Measurements from ENCODE around the gene CNTNAP5. TPM values are rescaled to one million over a fixed set of nuclear protein-coding genes. Genes with fewer than 3 reads are reported as not detected.

CNTNAP5 gene
- total and polyA plus RNA-seq, 3 donors from 2014 or later, result 0.29 to 0.39 (median 0.31) TPM

- Histone ChIP-seq H3K27ac (no peak overlapping the region), H3K27me3 (no peaks in the 10 kb centered on the region), H3K36me3 (ENCODE audit: low read depth, missing control alignments) (no peaks in the 10 kb centered on the region), H3K9me3 (no peaks in the 10 kb centered on the region), H3K4me3 (no peak overlapping the region), H3K4me1 (no peaks in the 10 kb centered on the region)
- DNase-seq, result no peak
- TF ChIP-seq CTCF (IDR thresholded peaks at IDR 0.05) (no peak), POLR2A (IDR thresholded peaks at IDR 0.05) (no peak)
- WGBS, 2 donors, result 83 to 85% methylated on average over 4 of the region's 4 CpGs
- intact Hi-C loops (cut with DNase I; ENCODE audit: low total_unique reads), result no loop called here
These were observed 184.4 kb downstream of the CNTNAP5 start for GRCh38 chr2:124209441-124209840.

- 58 to 65% methylated on average over 2 of the region's 2 CpGs for WGBS, 2 donors
- Histone ChIP-seq H3K27me3 (no peaks in the 10 kb centered on the region), H3K4me3 (no peak overlapping the region), H3K27ac (no peak overlapping the region), H3K4me1 (no peaks in the 10 kb centered on the region), H3K36me3 (ENCODE audit: low read depth, missing control alignments) (no peaks in the 10 kb centered on the region), H3K9me3 (no peaks in the 10 kb centered on the region)
- TF ChIP-seq POLR2A (IDR thresholded peaks at IDR 0.05), result no peak
- no peak for TF ChIP-seq CTCF (IDR thresholded peaks at IDR 0.05)
- intact Hi-C loops (cut with DNase I; ENCODE audit: low total_unique reads), result no loop called here
- DNase-seq, result no peak
These were observed 186.4 kb downstream of the CNTNAP5 start for GRCh38 chr2:124211461-124211860.

GRCh38 chr2:124213977-124214587 lies 189.0 kb downstream of the CNTNAP5 start:
- Histone ChIP-seq H3K4me3 (no peak overlapping the region), H3K27ac (no peak overlapping the region), H3K9me3 (no peaks in the 10 kb centered on the region), H3K4me1 (no peaks in the 10 kb centered on the region), H3K27me3 (no peaks in the 10 kb centered on the region), H3K36me3 (ENCODE audit: low read depth, missing control alignments) (no peaks in the 10 kb centered on the region)
- intact Hi-C loops (cut with DNase I; ENCODE audit: low total_unique reads), result no loop called here
- no peak for DNase-seq
- TF ChIP-seq CTCF (IDR thresholded peaks at IDR 0.05) (no peak), POLR2A (IDR thresholded peaks at IDR 0.05) (no peak)
- WGBS, 2 donors, result 63 to 74% methylated on average over 7 of the region's 7 CpGs

GRCh38 chr2:124246170-124246569 lies 221.1 kb downstream of the CNTNAP5 start:
- Histone ChIP-seq H3K9me3 (no peaks in the 10 kb centered on the region), H3K4me3 (no peak overlapping the region), H3K4me1 (no peaks in the 10 kb centered on the region), H3K27me3 (no peaks in the 10 kb centered on the region), H3K36me3 (ENCODE audit: low read depth, missing control alignments) (no peaks in the 10 kb centered on the region), H3K27ac (no peak overlapping the region)
- TF ChIP-seq POLR2A (IDR thresholded peaks at IDR 0.05) (no peak), CTCF (IDR thresholded peaks at IDR 0.05) (no peak)
- DNase-seq, result no peak
- intact Hi-C loops (cut with DNase I; ENCODE audit: low total_unique reads), result no loop called here
- 93% methylated on average over 4 of the region's 4 CpGs for WGBS, 2 donors

GRCh38 chr2:124248386-124248785 lies 223.3 kb downstream of the CNTNAP5 start:
- Histone ChIP-seq H3K4me1 (no peaks in the 10 kb centered on the region), H3K9me3 (no peaks in the 10 kb centered on the region), H3K27me3 (no peaks in the 10 kb centered on the region), H3K27ac (no peak overlapping the region), H3K4me3 (no peak overlapping the region), H3K36me3 (ENCODE audit: low read depth, missing control alignments) (no peaks in the 10 kb centered on the region)
- no peak for DNase-seq
- intact Hi-C loops (cut with DNase I; ENCODE audit: low total_unique reads), result no loop called here
- no peak for TF ChIP-seq POLR2A (IDR thresholded peaks at IDR 0.05)
- no peak for TF ChIP-seq CTCF (IDR thresholded peaks at IDR 0.05)
